Measurements from ENCODE around the gene DDB1.

Gene DDB1

DNA sequence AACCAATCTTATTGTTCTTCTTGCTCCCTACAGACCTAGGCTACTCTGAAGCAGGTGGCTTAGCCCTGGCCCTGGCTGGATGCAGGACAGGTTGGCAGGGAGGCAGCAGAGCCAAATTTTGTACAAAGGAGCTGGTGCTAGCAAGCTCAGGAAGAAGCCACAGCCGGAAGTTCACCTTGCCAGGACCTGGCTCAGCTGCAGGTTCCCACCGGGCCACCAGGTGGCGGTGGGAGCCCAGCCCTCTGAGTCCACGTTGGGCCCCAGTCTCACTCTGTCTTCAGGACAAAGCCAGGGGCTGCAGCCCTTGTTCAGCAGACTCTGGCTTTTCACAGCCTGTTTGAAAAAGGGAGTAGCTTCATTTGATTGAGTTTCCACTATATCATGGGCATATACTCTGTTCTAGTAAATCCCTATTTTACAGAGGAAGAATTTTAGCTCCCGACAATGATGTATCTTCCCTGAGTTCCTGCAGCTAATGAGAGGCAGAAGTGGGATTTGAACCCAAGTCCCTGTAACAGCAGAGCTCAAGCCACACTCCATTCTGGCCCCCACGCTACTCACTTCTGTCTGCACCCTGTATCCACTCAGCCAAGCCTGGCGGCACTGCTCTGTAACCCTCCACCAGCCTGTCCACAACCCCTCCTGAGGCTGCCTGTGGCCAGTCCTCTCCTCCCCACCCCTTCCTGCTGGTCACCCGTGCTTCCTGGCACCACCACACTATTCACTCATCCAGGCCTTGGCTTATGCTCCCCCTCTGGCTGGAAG is 3.4 kb upstream of the DDB1 start:
- TF ChIP-seq, protein P1, sequence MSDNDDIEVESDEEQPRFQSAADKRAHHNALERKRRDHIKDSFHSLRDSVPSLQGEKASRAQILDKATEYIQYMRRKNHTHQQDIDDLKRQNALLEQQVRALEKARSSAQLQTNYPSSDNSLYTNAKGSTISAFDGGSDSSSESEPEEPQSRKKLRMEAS (IDR thresholded peaks at IDR 0.05; ENCODE audit: low read depth, low read length): peak; percentile 74
- TF ChIP-seq, protein P2, sequence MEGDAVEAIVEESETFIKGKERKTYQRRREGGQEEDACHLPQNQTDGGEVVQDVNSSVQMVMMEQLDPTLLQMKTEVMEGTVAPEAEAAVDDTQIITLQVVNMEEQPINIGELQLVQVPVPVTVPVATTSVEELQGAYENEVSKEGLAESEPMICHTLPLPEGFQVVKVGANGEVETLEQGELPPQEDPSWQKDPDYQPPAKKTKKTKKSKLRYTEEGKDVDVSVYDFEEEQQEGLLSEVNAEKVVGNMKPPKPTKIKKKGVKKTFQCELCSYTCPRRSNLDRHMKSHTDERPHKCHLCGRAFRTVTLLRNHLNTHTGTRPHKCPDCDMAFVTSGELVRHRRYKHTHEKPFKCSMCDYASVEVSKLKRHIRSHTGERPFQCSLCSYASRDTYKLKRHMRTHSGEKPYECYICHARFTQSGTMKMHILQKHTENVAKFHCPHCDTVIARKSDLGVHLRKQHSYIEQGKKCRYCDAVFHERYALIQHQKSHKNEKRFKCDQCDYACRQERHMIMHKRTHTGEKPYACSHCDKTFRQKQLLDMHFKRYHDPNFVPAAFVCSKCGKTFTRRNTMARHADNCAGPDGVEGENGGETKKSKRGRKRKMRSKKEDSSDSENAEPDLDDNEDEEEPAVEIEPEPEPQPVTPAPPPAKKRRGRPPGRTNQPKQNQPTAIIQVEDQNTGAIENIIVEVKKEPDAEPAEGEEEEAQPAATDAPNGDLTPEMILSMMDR (IDR thresholded peaks at IDR 0.05; ENCODE audit: low read depth, low read length): peak; percentile 98
- no peak for TF ChIP-seq POLR2A (IDR thresholded peaks at IDR 0.05; ENCODE audit: extremely low read depth, insufficient read length)
- TF ChIP-seq MYC (IDR thresholded peaks at IDR 0.05; ENCODE audit: low read depth, low read length): peak; percentile 70; the same call in 1 of the 2 replicates
- peak; percentile 88 for DNase-seq (ENCODE audit: low read depth)
- H3K4me3 ChIP-seq (ENCODE audit: low read depth, low read length): no peak overlapping the region

DNA sequence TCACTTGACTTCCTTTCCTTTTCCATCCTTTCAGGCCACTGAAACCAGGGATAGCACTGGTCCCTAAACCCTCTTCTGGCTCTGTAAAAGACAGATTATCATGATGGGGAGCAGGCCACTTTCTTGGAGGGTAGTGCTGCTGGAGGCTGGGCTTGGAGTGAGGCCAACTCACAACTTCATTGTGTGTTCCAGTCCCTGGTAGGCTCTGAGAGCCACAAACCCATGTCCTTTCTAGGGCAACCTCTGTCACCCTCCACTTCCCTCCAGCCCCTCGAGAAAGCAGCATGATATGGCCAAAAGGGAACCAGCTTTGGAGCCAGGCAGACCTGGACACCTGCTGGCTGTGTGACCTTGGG is 2.4 kb upstream of the DDB1 start:
- H3K4me3 ChIP-seq (ENCODE audit: low read depth, low read length): no peak overlapping the region
- DNase-seq (ENCODE audit: low read depth): no peak

DNA sequence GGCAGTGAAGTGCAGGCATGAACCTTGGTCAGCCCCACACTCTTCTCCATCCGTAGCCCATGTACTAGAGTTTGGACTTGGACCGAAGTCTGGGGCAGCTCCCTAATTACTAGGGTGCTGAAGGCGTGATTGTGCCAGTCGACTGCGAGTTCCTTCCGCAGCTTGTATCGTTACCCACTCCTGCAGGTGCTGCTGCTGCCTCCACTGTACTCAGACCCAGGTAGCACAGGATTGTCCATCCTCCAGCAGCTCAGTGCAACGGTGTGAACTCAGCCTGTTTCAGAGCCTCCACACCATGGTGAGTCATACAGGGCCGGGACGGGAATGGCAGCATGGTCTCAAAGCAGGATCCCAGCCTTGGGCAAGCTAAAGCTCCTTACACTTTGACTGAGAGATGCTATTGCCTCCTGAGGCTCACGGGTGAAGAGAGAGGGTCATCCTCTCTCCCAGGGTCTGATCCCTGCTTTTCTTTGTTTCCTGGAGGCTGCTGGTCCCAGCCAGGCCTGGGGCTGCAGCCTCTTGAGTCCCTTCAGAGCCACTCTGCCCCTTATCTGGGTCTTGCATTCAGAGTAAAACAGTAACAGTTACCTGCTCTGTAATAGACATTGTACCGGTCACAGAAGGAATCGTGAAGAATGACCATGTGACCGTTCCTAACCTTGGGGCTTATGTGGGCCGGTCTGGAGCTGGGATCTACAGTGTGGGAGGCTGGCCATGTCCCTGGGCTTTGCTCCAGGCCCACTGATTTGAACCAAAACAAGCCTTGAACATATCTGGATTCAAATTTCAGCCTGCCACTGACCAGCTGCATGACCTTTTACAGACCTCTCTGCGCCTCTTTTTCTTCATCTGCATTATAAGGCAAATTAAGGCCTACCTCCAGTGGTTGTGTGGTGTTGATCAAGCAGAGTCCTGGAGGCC is 1.8 kb upstream of the DDB1 start:
- peak; percentile 32 for DNase-seq (ENCODE audit: low read depth)
- no peak overlapping the region for H3K4me3 ChIP-seq (ENCODE audit: low read depth, low read length)
- TF ChIP-seq POLR2A (IDR thresholded peaks at IDR 0.05; ENCODE audit: extremely low read depth, insufficient read length): no peak
- TF ChIP-seq, protein P2 (IDR thresholded peaks at IDR 0.05; ENCODE audit: low read depth, low read length): no peak
- TF ChIP-seq MYC (IDR thresholded peaks at IDR 0.05; ENCODE audit: low read depth, low read length): no peak
- TF ChIP-seq, protein P1 (IDR thresholded peaks at IDR 0.05; ENCODE audit: low read depth, low read length): no peak

More for the DNA sequence above, 2.4 kb upstream of the DDB1 start:
- TF ChIP-seq POLR2A (IDR thresholded peaks at IDR 0.05; ENCODE audit: extremely low read depth, insufficient read length) (no peak), MYC (IDR thresholded peaks at IDR 0.05; ENCODE audit: low read depth, low read length) (no peak)
- TF ChIP-seq, protein P2 (IDR thresholded peaks at IDR 0.05; ENCODE audit: low read depth, low read length): no peak
- TF ChIP-seq, protein P1 (IDR thresholded peaks at IDR 0.05; ENCODE audit: low read depth, low read length): no peak

DNA sequence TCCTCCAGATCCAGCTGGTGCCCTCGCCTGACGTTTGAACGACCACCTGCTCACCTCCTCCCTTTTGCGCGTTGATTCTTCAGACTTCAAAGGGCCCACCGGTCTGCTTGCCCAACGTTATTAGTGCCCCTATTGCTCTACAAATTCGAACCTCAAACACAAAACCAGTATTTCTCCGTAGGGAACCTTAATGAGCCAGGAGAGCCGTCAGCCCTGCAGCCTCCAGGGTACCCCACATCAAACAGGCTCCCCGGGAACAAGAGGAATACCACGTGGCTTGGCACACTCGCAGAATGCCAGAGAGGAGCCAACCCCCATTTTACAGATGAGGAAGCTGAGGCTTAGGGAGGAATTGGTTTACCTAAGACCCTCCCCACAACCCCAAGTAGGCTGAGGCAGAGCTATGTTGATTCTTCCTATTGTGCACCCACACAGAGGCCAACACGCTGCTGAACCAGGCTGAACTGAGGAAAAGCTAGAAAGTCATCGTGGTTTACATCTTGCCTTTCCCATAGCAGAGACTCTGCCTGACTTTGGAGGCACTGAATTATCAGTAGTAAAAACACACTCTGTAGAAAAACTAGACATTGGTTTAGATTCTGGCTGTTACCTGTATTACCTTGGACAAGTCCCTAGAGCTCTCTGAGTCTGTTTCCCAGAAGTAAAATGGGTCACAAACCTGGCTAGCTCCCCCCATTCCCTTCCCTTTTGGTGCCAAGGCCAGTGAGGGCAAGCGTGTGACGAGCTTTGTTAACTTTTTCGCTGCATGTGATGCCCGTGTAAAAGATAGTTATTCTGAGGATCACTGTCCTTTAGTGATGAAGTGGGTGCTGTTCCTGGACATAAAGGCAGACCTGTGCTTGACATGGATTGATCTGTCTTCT is 887 bp upstream of the DDB1 start:
- H3K4me3 ChIP-seq (ENCODE audit: low read depth, low read length): peak overlapping the region; percentile 77
- TF ChIP-seq, protein P2 (IDR thresholded peaks at IDR 0.05; ENCODE audit: low read depth, low read length): no peak
- TF ChIP-seq, protein P1 (IDR thresholded peaks at IDR 0.05; ENCODE audit: low read depth, low read length): peak; percentile 88
- peak; percentile 64 for TF ChIP-seq MYC (IDR thresholded peaks at IDR 0.05; ENCODE audit: low read depth, low read length)
- no peak for TF ChIP-seq POLR2A (IDR thresholded peaks at IDR 0.05; ENCODE audit: extremely low read depth, insufficient read length)
- peak; percentile 75 for DNase-seq (ENCODE audit: low read depth)

DNA sequence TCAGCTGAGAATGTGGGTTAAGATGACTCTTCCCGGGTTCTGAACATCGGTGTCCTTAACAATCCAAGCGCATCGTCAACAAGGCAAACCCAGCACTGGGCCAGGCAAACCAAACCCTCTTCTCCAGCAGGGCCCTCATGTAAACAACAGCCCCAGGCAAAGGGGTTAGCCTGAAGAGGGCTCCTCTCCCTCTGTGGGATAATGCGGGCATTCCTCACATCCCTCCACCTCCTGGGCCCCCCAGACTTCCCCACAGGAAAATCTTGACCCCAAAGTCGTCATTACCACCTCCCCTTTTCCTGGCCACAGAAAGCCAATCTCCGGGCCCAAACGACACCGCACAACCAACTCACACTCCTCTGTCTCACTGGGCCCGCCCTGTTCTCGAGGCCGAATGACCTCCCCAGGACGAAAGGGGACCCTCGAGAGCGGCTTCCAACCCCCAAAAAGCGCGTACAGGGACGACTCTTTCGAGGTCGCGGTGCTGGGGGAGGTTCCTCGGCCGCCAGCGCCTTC is 566 bp downstream of the DDB1 start:
- peak; percentile 40 for DNase-seq (ENCODE audit: low read depth)
- peak overlapping the region; percentile 77 for H3K4me3 ChIP-seq (ENCODE audit: low read depth, low read length)
- TF ChIP-seq, protein P1 (IDR thresholded peaks at IDR 0.05; ENCODE audit: low read depth, low read length): no peak
- no peak for TF ChIP-seq MYC (IDR thresholded peaks at IDR 0.05; ENCODE audit: low read depth, low read length)

Measured in NB4 (cell line).